Measurements from ENCODE around the gene CRYBB3. TPM values are rescaled to one million over a fixed set of nuclear protein-coding genes. Genes with fewer than 3 reads are reported as not detected.

CRYBB3 gene
- total RNA-seq: not detected

DNA sequence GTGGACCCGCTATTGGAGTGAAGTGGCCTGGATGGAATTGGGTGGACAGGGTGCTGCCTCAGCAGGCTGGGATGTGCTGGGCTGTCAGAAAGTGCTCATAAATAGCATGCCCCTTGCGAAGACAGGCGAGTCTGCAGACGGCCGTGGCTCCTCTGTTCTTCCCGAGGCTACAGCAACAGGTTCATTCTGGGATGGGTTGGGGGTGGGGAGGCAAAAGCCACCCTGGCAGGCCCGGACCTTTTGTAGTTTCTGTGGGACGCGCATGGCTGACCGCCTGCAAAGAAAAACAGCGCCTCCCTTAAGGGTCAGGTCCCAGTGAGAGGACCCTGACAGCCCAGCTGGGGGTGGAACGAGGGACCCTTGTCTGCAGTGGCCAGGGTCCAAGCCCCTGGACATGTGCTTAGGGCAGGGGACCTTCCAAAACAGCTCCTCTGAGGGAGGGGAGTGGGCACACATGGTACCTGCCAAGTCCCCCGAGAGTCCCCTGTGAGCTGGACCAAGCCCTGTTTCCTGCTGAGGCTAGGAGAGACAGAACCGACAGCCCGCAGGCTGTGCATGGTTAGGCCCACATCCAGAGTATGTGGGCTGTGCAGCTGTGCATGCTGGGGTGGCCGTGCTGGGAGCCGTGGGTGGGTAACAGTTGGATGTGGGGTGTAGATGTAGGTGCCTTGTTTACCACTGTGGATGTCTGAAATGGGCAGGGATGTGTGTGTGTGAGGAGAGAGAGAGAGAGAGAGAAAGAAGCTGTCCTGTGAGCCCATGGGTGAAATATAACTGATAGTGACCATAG lies at the start of gene CRYBB3:
CRYBB3 (plus strand) TSS at position 128 of the 790 bp plus-strand sequence. CDS start 1,539 bp downstream, outside the sequence.
- DNase-seq: no peak
- Mint-ChIP-seq H3K4me1 (ENCODE audit: low read depth) (no peaks in the 10 kb centered on the region), H3K4me3 (no peak within 1 kb of the TSS), H3K9me3 (no peaks in the 10 kb centered on the region), H3K36me3 (ENCODE audit: low read depth) (no peaks in the 10 kb centered on the region), H3K27me3 (ENCODE audit: low read depth) (no peaks in the 10 kb centered on the region), H3K27ac (no peak within 1 kb of the TSS)
- CTCF ChIA-PET: interaction anchor here (0.6 to 1.7 kb wide), 3 partner anchors 118 to 151 kb away, joined by 3 to 5 read pairs (median 3); no protein-coding TSS in a partner anchor
- intact Hi-C loops (cut with micrococcal nuclease): loop anchor here (10.0 kb wide), 1 partner anchor 135 kb away; no protein-coding TSS in a partner anchor

DNA sequence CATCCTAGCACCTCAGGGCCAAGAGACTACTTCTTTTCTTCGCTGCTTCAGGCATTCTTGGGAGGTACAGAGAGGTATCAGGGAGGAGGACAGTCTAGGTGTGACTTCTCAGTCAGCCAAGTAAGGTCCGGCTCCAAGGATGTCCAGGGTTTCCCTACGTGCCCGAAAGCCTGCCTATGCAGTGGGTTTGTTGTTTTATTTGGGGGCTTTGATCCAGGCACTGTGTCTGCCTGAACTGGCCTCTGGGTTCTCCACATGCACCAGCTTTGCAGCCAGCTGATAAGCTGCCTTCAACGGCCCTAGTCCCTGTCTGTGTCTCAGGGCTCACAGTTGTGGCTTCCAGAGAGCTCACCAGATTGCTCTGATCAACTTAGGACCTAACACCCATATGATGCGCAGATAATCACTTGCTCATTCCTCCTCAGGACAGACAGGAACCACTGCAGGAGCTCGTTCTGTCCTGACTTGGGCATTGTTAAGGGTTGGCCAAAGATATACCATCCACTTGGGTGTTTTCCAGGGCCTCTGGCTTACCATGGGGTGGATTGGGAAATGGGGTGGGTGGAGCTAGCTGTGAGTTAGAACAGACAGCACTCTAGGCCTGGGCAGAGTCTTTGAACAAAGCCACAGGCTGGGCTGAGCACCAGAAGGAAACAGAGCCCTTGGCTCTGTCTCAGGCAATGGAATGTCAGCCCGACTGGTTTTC lies 45.5 kb upstream of the CRYBB3 start:
- intact Hi-C loops (cut with micrococcal nuclease): no loop called here
- Mint-ChIP-seq H3K4me3 (no peak overlapping the region), H3K27me3 (ENCODE audit: low read depth) (no peaks in the 10 kb centered on the region), H3K9me3 (no peaks in the 10 kb centered on the region), H3K36me3 (ENCODE audit: low read depth) (no peaks in the 10 kb centered on the region), H3K4me1 (ENCODE audit: low read depth) (no peaks in the 10 kb centered on the region), H3K27ac (no peak overlapping the region)
- no peak for DNase-seq
- CTCF ChIA-PET: interaction anchor here (0.9 to 1.0 kb wide), 2 partner anchors 19 to 24 kb away, joined by 3 to 5 read pairs; no protein-coding TSS in a partner anchor

DNA sequence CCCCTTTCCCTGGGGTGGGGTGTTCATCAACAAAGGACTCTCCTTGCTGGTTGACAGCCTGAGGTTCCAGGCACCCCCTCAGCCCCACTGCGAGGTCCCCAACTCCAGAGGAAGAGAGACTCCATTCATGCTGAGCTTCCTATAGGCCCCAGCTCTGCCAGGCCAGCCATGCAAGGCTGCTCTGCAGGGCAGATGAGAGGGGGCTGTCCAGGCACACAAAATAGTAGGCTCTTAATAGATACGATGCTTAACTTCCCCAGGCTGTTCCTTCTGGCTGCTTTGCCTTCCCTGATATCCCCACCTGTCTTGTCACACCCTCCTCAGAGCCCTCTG lies 45.0 kb upstream of the CRYBB3 start:
- Mint-ChIP-seq H3K4me3 (no peak overlapping the region), H3K36me3 (ENCODE audit: low read depth) (no peaks in the 10 kb centered on the region), H3K4me1 (ENCODE audit: low read depth) (no peaks in the 10 kb centered on the region), H3K9me3 (no peaks in the 10 kb centered on the region), H3K27ac (no peak overlapping the region), H3K27me3 (ENCODE audit: low read depth) (no peaks in the 10 kb centered on the region)
- CTCF ChIA-PET: interaction anchor here (0.9 to 1.0 kb wide), 2 partner anchors 19 to 24 kb away, joined by 3 to 5 read pairs; no protein-coding TSS in a partner anchor
- intact Hi-C loops (cut with micrococcal nuclease): no loop called here
- no peak for DNase-seq

GRCh38 chr22:25156736-25157135 lies 42.9 kb upstream of the CRYBB3 start:
- H3K27me3 Mint-ChIP-seq (ENCODE audit: low read depth): no peaks in the 10 kb centered on the region
- no peaks in the 10 kb centered on the region for H3K9me3 Mint-ChIP-seq
- no peak overlapping the region for H3K27ac Mint-ChIP-seq
- CTCF ChIA-PET: no interaction called here
- no peak for DNase-seq
- H3K4me3 Mint-ChIP-seq: no peak overlapping the region
- intact Hi-C loops (cut with micrococcal nuclease): no loop called here
- H3K36me3 Mint-ChIP-seq (ENCODE audit: low read depth): no peaks in the 10 kb centered on the region
- no peaks in the 10 kb centered on the region for H3K4me1 Mint-ChIP-seq (ENCODE audit: low read depth)

- H3K9me3 Mint-ChIP-seq: no peaks in the 10 kb centered on the region
- no peak for DNase-seq
- no peaks in the 10 kb centered on the region for H3K27me3 Mint-ChIP-seq (ENCODE audit: low read depth)
- H3K4me1 Mint-ChIP-seq (ENCODE audit: low read depth): no peaks in the 10 kb centered on the region
- no peak overlapping the region for H3K27ac Mint-ChIP-seq
- H3K4me3 Mint-ChIP-seq: no peak overlapping the region
- intact Hi-C loops (cut with micrococcal nuclease): no loop called here
- no peaks in the 10 kb centered on the region for H3K36me3 Mint-ChIP-seq (ENCODE audit: low read depth)
- CTCF ChIA-PET: no interaction called here
Observed at GRCh38 chr22:25159028-25159427, 40.6 kb upstream of the CRYBB3 start.

- Mint-ChIP-seq H3K36me3 (ENCODE audit: low read depth) (no peaks in the 10 kb centered on the region), H3K4me1 (ENCODE audit: low read depth) (no peaks in the 10 kb centered on the region), H3K27me3 (ENCODE audit: low read depth) (no peaks in the 10 kb centered on the region), H3K27ac (no peak overlapping the region), H3K9me3 (no peaks in the 10 kb centered on the region), H3K4me3 (no peak overlapping the region)
- CTCF ChIA-PET: no interaction called here
- DNase-seq: no peak
- intact Hi-C loops (cut with micrococcal nuclease): no loop called here
Observed at GRCh38 chr22:25160120-25160996, 39.3 kb upstream of the CRYBB3 start.

GRCh38 chr22:25161017-25161915 lies 38.4 kb upstream of the CRYBB3 start:
- no peaks in the 10 kb centered on the region for H3K4me1 Mint-ChIP-seq (ENCODE audit: low read depth)
- CTCF ChIA-PET: no interaction called here
- no peak overlapping the region for H3K4me3 Mint-ChIP-seq
- no peak for DNase-seq
- H3K36me3 Mint-ChIP-seq (ENCODE audit: low read depth): no peaks in the 10 kb centered on the region
- no peaks in the 10 kb centered on the region for H3K9me3 Mint-ChIP-seq
- H3K27me3 Mint-ChIP-seq (ENCODE audit: low read depth): no peaks in the 10 kb centered on the region
- no peak overlapping the region for H3K27ac Mint-ChIP-seq
- intact Hi-C loops (cut with micrococcal nuclease): no loop called here

- no peak overlapping the region for H3K27ac Mint-ChIP-seq
- no peaks in the 10 kb centered on the region for H3K4me1 Mint-ChIP-seq (ENCODE audit: low read depth)
- intact Hi-C loops (cut with micrococcal nuclease): no loop called here
Observed at GRCh38 chr22:25161916-25162530, 37.6 kb upstream of the CRYBB3 start.

DNA sequence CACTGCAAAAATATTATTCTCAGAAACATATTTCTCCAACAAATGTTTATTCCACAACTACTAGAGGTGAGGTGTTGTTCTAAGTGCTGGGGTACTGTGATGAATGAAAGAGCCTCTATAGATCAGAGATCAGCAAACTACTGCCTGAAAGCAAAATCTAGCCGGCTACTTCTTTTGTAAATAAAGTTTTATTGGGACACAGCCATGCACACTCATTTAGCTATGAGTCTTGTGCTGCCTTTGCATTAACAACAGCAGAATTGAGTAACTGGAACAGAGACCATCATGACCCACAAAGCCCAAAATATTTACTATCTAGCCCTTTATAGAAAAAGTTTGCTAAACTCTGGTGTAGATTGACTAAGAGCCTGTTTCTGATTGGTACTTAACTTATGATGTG lies 37.1 kb upstream of the CRYBB3 start:
- no peak overlapping the region for H3K27ac Mint-ChIP-seq
- no peak overlapping the region for H3K4me3 Mint-ChIP-seq
- CTCF ChIA-PET: interaction anchor here (1.5 kb wide), 1 partner anchor 40 kb away, joined by 3 read pairs; no protein-coding TSS in a partner anchor
- H3K9me3 Mint-ChIP-seq: no peaks in the 10 kb centered on the region
- DNase-seq: no peak
- H3K27me3 Mint-ChIP-seq (ENCODE audit: low read depth): no peaks in the 10 kb centered on the region
- H3K36me3 Mint-ChIP-seq (ENCODE audit: low read depth): no peaks in the 10 kb centered on the region
- no peaks in the 10 kb centered on the region for H3K4me1 Mint-ChIP-seq (ENCODE audit: low read depth)
- intact Hi-C loops (cut with micrococcal nuclease): no loop called here

More at GRCh38 chr22:25161916-25162530, 37.6 kb upstream of the CRYBB3 start:
- Mint-ChIP-seq H3K27me3 (ENCODE audit: low read depth) (no peaks in the 10 kb centered on the region), H3K4me3 (no peak overlapping the region), H3K9me3 (no peaks in the 10 kb centered on the region), H3K36me3 (ENCODE audit: low read depth) (no peaks in the 10 kb centered on the region)
- DNase-seq: no peak
- CTCF ChIA-PET: interaction anchor here (1.5 kb wide), 1 partner anchor 41 kb away, joined by 3 read pairs; no protein-coding TSS in a partner anchor

- no peak overlapping the region for H3K4me3 Mint-ChIP-seq
- CTCF ChIA-PET: no interaction called here
- H3K27me3 Mint-ChIP-seq (ENCODE audit: low read depth): no peaks in the 10 kb centered on the region
- no peaks in the 10 kb centered on the region for H3K36me3 Mint-ChIP-seq (ENCODE audit: low read depth)
- intact Hi-C loops (cut with micrococcal nuclease): no loop called here
- DNase-seq: no peak
- H3K9me3 Mint-ChIP-seq: no peaks in the 10 kb centered on the region
- no peaks in the 10 kb centered on the region for H3K4me1 Mint-ChIP-seq (ENCODE audit: low read depth)
- H3K27ac Mint-ChIP-seq: no peak overlapping the region
Observed at GRCh38 chr22:25165785-25166184, 33.9 kb upstream of the CRYBB3 start.
